Measurements from ENCODE around the gene MINDY4. TPM values are rescaled to one million over a fixed set of nuclear protein-coding genes. Genes with fewer than 3 reads are reported as not detected.

MINDY4 gene
- total and polyA plus RNA-seq, 2 of the 4 experiments (the other 2 are of a cell fraction), result 1.8 to 3.6 TPM

DNA sequence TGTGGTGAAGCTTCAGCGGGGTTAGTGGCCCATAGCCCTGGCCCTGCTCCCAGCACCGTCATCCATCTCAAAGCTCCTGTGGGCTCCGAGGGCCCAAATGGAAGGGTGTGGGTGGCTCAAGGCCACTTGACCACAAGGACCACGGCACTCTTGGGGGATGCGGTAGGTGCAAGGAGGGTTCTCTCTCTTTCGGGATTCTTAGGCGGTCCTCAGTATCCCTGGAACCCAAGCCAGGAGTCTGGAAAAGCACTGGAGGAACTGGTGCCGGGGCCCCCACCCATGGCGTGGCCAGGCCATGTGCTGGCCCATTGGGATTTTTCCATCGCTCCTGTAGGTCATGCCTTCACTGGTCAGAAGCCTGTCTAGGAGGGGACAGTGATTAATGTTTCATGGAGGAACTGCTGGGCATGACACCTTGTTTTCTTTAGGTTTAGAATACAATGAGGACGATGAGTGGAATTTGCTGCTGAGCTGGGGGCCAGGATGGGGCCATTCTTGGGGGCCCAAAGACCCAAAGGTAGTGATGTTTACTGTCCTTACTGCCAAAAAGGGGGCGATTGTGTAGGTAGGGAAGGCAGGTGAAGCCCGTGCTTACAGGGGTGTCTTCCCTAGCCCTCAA, 157.1 kb downstream of the MINDY4 start:
- Histone ChIP-seq H2BK5ac (ENCODE audit: low read depth, low read length, poor library complexity, severe bottlenecking) (no peak overlapping the region), H2AFZ (replicated peaks; ENCODE audit: low read length, poor library complexity) (no peak overlapping the region)

More for the DNA sequence above, 157.1 kb downstream of the MINDY4 start:
- no peak overlapping the region for H2AK5ac ChIP-seq (ENCODE audit: low read depth, low read length)
- POLR2A ChIA-PET (ENCODE audit: unreplicated experiment), result no interaction called here
- H2BK20ac ChIP-seq (ENCODE audit: low read depth, low read length), result no peak overlapping the region
- CTCF ChIA-PET, result interaction anchor here (0.7 to 1.3 kb wide), 2 partner anchors 10 to 11 kb away, joined by 3 read pairs; no protein-coding TSS in a partner anchor
- TF ChIP-seq BHLHE40 (IDR thresholded peaks at IDR 0.05; ENCODE audit: low read depth, low read length), result no peak
- TF ChIP-seq NFE2L2 (IDR thresholded peaks at IDR 0.05; ENCODE audit: low read depth, low read length), result no peak
- no peak for TF ChIP-seq RAD21 (IDR thresholded peaks at IDR 0.05; ENCODE audit: low read length)
- TF ChIP-seq RFX5 (IDR thresholded peaks at IDR 0.05; ENCODE audit: low read depth, low read length), result no peak
- no peak for TF ChIP-seq CEBPB (IDR thresholded peaks at IDR 0.05; ENCODE audit: low read depth, low read length)
- TF ChIP-seq MAZ (IDR thresholded peaks at IDR 0.05; ENCODE audit: borderline replicate concordance, low read depth, low read length), result no peak
- TF ChIP-seq, protein P1, sequence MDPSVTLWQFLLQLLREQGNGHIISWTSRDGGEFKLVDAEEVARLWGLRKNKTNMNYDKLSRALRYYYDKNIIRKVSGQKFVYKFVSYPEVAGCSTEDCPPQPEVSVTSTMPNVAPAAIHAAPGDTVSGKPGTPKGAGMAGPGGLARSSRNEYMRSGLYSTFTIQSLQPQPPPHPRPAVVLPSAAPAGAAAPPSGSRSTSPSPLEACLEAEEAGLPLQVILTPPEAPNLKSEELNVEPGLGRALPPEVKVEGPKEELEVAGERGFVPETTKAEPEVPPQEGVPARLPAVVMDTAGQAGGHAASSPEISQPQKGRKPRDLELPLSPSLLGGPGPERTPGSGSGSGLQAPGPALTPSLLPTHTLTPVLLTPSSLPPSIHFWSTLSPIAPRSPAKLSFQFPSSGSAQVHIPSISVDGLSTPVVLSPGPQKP (IDR thresholded peaks at IDR 0.05; ENCODE audit: borderline replicate concordance, low read depth, low read length), result no peak
- 90% methylated on average over 3 of the region's 13 CpGs; no CpG with 5 or more reads in 1 of the 2 experiments for WGBS, 2 experiments (ENCODE audit: extremely low coverage in 2 of 2, insufficient read length in 1 of 2)
- H3K4me1 ChIP-seq (ENCODE audit: control insufficient read depth, insufficient read depth, low read length), result no peaks in the 10 kb centered on the region
- H3K4me2 ChIP-seq (ENCODE audit: low read depth, low read length), result no peak overlapping the region
- no peaks in the 10 kb centered on the region for H3K36me3 ChIP-seq (ENCODE audit: control insufficient read depth, insufficient read depth, low read length)
- H3K18ac ChIP-seq (ENCODE audit: low read depth, low read length), result no peak overlapping the region
- H4K91ac ChIP-seq (ENCODE audit: insufficient read depth, low read depth, low read length), result no peak overlapping the region
- intact Hi-C loops (cut with micrococcal nuclease), result no loop called here
- dilution Hi-C loops (cut with HindIII; ENCODE audit: low sequenced_read_pairs, unreplicated experiment), result no loop called here
- H4K8ac ChIP-seq (ENCODE audit: low read depth in 2 of 2, low read length in 2 of 2), result no peak overlapping the region
- H3K14ac ChIP-seq (replicated peaks; ENCODE audit: low read depth, low read length), result no peak overlapping the region
- no peak overlapping the region for H3K23ac ChIP-seq (ENCODE audit: low read depth, low read length)
- no peaks in the 10 kb centered on the region for H3K9me1 ChIP-seq (ENCODE audit: insufficient read depth, low read length)
- H3K9me3 ChIP-seq (ENCODE audit: control insufficient read depth, insufficient read depth, low read length), result peaks cover 6% of the 10 kb centered on the region
- in situ Hi-C loops (cut with MboI; ENCODE audit: low sequenced_read_pairs), result no loop called here
- no peak overlapping the region for H3K4me3 ChIP-seq (ENCODE audit: insufficient read depth, low read depth, low read length)
- H3K9ac ChIP-seq (ENCODE audit: low read depth, low read length), result no peak overlapping the region
- H3K27ac ChIP-seq (ENCODE audit: insufficient read depth, low read length), result no peak overlapping the region
- no peaks in the 10 kb centered on the region for H3K79me1 ChIP-seq (ENCODE audit: low read depth in 1 of 2, low read length in 2 of 2)
- H2AK9ac ChIP-seq (replicated peaks; ENCODE audit: low read depth, low read length, poor library complexity), result no peak overlapping the region
- H2BK15ac ChIP-seq (ENCODE audit: low read depth, low read length), result no peak overlapping the region
- no peak overlapping the region for H3K4ac ChIP-seq (ENCODE audit: low read depth, low read length)
- H4K5ac ChIP-seq (ENCODE audit: low read depth, low read length), result no peak overlapping the region
- H3K27me3 ChIP-seq (ENCODE audit: control insufficient read depth, insufficient read depth, low read length), result peaks cover 12% of the 10 kb centered on the region
- ATAC-seq (ENCODE audit: low read depth), result no peak
- DNase-seq, result no peak
- no TSS peak for BruUV-seq (replicated peaks)
- no peaks in the 10 kb centered on the region for H4K20me1 ChIP-seq (ENCODE audit: insufficient read depth, low read length)
- no peak overlapping the region for H3K56ac ChIP-seq (ENCODE audit: extremely low read depth, insufficient read depth, low read length)
- no peak overlapping the region for H2BK120ac ChIP-seq (ENCODE audit: low read depth, low read length)

Data from IMR-90 (cell line).